Activated CD8-positive, alpha-beta T cell treated with anti-CD3 and anti-CD28 coated beads for 36 hours (primary cell): Measurements from ENCODE around the gene MFN2. TPM values are rescaled to one million over a fixed set of nuclear protein-coding genes. Genes with fewer than 3 reads are reported as not detected.

Experiments used
- ATAC-seq: fragments of 200-7000 bp; cut with Tn5 transposase; one replicate; pipeline ENCODE4 v1.10.0; 2021; ENCODE audit warnings: mild to moderate bottlenecking, moderate library complexity
- CTCF ChIA-PET: fragments of 350-600 bp; sonication (Branson Sonifier 250); formaldehyde crosslinking; loops from one replicate; lab custom pipeline; 2021; ENCODE audit warnings: antibody characterized with exemption; lab: Charles Lee
- POLR2A ChIA-PET: fragments of 350-600 bp; sonication (Branson Sonifier 250); formaldehyde crosslinking; loops from one replicate; lab custom pipeline; 2021; ENCODE audit warnings: antibody characterized with exemption; lab: Charles Lee
- DNase-seq: peaks from one replicate; pipeline ENCODE4 v3.0.0-alpha.2; 2020
- H3K27ac Mint-ChIP-seq: one replicate; pipeline ENCODE4 v1.8.0; 2021; ENCODE audit warnings: mild to moderate bottlenecking, mixed read lengths
- H3K27me3 Mint-ChIP-seq: one replicate; pipeline ENCODE4 v1.8.0; 2021; ENCODE audit warnings: mixed read lengths
- H3K36me3 Mint-ChIP-seq: one replicate; pipeline ENCODE4 v1.8.0; 2021; ENCODE audit warnings: low read depth, mixed read lengths
- H3K4me1 Mint-ChIP-seq: one replicate; pipeline ENCODE4 v1.8.0; 2021; ENCODE audit warnings: low read depth, mixed read lengths
- H3K4me3 Mint-ChIP-seq: one replicate; pipeline ENCODE4 v1.8.0; 2021; ENCODE audit warnings: mild to moderate bottlenecking, moderate library complexity, mixed read lengths
- H3K9me3 Mint-ChIP-seq: one replicate; pipeline ENCODE4 v1.8.0; 2021; ENCODE audit warnings: mixed read lengths
- CTCF ChIP-seq: fragments of 200-600 bp; IDR thresholded peaks from one replicate; pipeline ENCODE4 v1.8.0; 2022; ENCODE audit warnings: antibody characterized with exemption, mild to moderate bottlenecking
- intact Hi-C: fragments of 100-400 bp; cut with micrococcal nuclease; formaldehyde crosslinking; loops from one replicate; pipeline ENCODE4 v1.10.0; 2022
- total RNA-seq, 2 experiments: library from RNA; stranded (reverse); gene quantifications; one replicate each; pipeline ENCODE4 v1.2.3, GENCODE V29; 2021

The MFN2 gene
- total RNA-seq, 2 experiments from 2014 or later = 51.0 to 51.1 TPM

- ATAC-seq = no peak
- TF ChIP-seq CTCF = no peak
- Mint-ChIP-seq H3K27me3 (no peaks in the 10 kb centered on the region), H3K36me3 (peaks cover 14% of the 10 kb centered on the region), H3K9me3 (no peaks in the 10 kb centered on the region), H3K4me3 (no peak overlapping the region), H3K27ac (no peak overlapping the region), H3K4me1 (peaks cover 24% of the 10 kb centered on the region)
- ChIA-PET CTCF (interaction anchor here (1.2 kb wide), 1 partner anchor 140 kb away, joined by 3 read pairs; no protein-coding TSS in a partner anchor), POLR2A (interaction anchor here (0.6 to 8.8 kb wide), 3 partner anchors 41 to 167 kb away, joined by 3 to 195 read pairs (median 4); partner anchors contain the start of gene MIIP)
- DNase-seq = no peak
- intact Hi-C loops = loop anchor here (2.0 kb wide), 1 partner anchor 70 kb away; no protein-coding TSS in a partner anchor
Observed at GRCh38 chr1:11978301-11978700, 1.9 kb upstream of the MFN2 start.

GRCh38 chr1:11979028-11979850 is 1.0 kb upstream of the MFN2 start:
- intact Hi-C loops = loop anchor here (2.0 kb wide), 1 partner anchor 70 kb away; no protein-coding TSS in a partner anchor
- Mint-ChIP-seq H3K4me3 (peak overlapping the region; percentile 92), H3K9me3 (no peaks in the 10 kb centered on the region), H3K4me1 (peaks cover 29% of the 10 kb centered on the region), H3K27ac (peak overlapping the region; percentile 85), H3K36me3 (peaks cover 16% of the 10 kb centered on the region), H3K27me3 (no peaks in the 10 kb centered on the region)
- POLR2A ChIA-PET = interaction anchor here (1.3 to 8.8 kb wide), 9 partner anchors 14 to 182 kb away, joined by 3 to 195 read pairs (median 6); no protein-coding TSS in a partner anchor
- CTCF ChIA-PET = interaction anchor here (0.9 to 1.1 kb wide), 2 partner anchors 16 to 17 kb away, joined by 3 read pairs; no protein-coding TSS in a partner anchor
- ATAC-seq (no peak), DNase-seq (no peak)
- TF ChIP-seq CTCF = no peak

GRCh38 chr1:11980676-11980972 is 380 bp downstream of the MFN2 start:
- ATAC-seq = no peak
- no peaks in the 10 kb centered on the region for H3K27me3 Mint-ChIP-seq
- intact Hi-C loops = no loop called here
- CTCF ChIA-PET = interaction anchor here (0.9 to 1.5 kb wide), 4 partner anchors 15 to 163 kb away, joined by 3 to 4 read pairs (median 3); no protein-coding TSS in a partner anchor
- H3K4me3 Mint-ChIP-seq = peak overlapping the region; percentile 92
- DNase-seq = no peak
- TF ChIP-seq CTCF = no peak
- H3K27ac Mint-ChIP-seq = peak overlapping the region; percentile 89
- peaks cover 25% of the 10 kb centered on the region for H3K4me1 Mint-ChIP-seq
- no peaks in the 10 kb centered on the region for H3K9me3 Mint-ChIP-seq
- H3K36me3 Mint-ChIP-seq = peaks cover 21% of the 10 kb centered on the region
- POLR2A ChIA-PET = interaction anchor here (0.8 to 8.8 kb wide), 16 partner anchors 10 to 198 kb away, joined by 3 to 195 read pairs (median 4); partner anchors contain the start of genes MIIP and TNFRSF8

GRCh38 chr1:11981378-11982009 is 1.2 kb downstream of the MFN2 start:
- H3K27me3 Mint-ChIP-seq = no peaks in the 10 kb centered on the region
- H3K9me3 Mint-ChIP-seq = no peaks in the 10 kb centered on the region
- intact Hi-C loops = no loop called here
- POLR2A ChIA-PET = interaction anchor here (1.0 to 8.8 kb wide), 11 partner anchors 9 to 180 kb away, joined by 3 to 195 read pairs (median 5); partner anchors contain the start of gene MIIP
- H3K27ac Mint-ChIP-seq = peak overlapping the region; percentile 89
- peaks cover 28% of the 10 kb centered on the region for H3K4me1 Mint-ChIP-seq
- DNase-seq (no peak), ATAC-seq (no peak)
- CTCF ChIA-PET = interaction anchor here (0.9 to 1.5 kb wide), 9 partner anchors 9 to 162 kb away, joined by 3 to 4 read pairs (median 4); no protein-coding TSS in a partner anchor
- peak overlapping the region; percentile 92 for H3K4me3 Mint-ChIP-seq
- H3K36me3 Mint-ChIP-seq = peaks cover 27% of the 10 kb centered on the region
- TF ChIP-seq CTCF = no peak
